ENCODE data around the gene GPR34.
"Not testable (repeated sequence)": the region's sequence is repeated elsewhere in the genome, so short reads cannot be mapped to it uniquely, and the experiment has no call there.

Gene GPR34

DNA sequence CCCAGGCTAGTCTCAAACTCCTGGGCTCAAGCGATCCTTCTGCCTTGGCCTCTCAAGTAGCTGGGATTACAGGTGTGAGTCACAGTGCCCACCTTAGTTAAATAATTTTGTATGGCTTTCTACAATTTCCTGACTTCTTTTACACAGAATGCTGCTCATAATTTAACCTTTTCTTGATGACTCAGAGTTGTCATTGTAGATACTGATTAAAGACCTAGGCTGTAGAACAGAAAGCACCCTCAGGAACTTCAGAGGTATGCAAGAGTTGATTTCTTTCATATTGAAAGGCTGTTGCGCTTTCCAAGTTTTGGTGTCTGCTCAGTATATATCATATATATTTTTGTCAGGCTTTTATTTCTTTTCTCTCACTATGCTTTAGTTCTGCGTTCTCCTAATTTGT is 21.1 kb upstream of the GPR34 start:
- Histone ChIP-seq H3K9me3 (ENCODE audit: control insufficient read depth in 1 of 2, low read length in 2 of 2) (no peaks in the 10 kb centered on the region), H3K36me3 (ENCODE audit: control insufficient read depth in 1 of 2, insufficient read depth in 2 of 2, low read length in 2 of 2) (peaks cover 5 to 12% of the 10 kb centered on the region in 2 donors), H3K27me3 (ENCODE audit: control insufficient read depth in 1 of 2, insufficient read depth in 2 of 2, low read length in 2 of 2) (no peaks in the 10 kb centered on the region), H3K4me1 (ENCODE audit: control insufficient read depth in 1 of 2, insufficient read depth in 2 of 2, low read length in 2 of 2) (peaks cover 0 to 6% of the 10 kb centered on the region in 2 donors), H3K4me3 (ENCODE audit: low read depth in 1 of 2, low read length in 2 of 2) (no peak overlapping the region), H3K27ac (ENCODE audit: low read depth, low read length) (no peak overlapping the region), H3K9ac (ENCODE audit: low read depth in 1 of 2, low read length in 2 of 2) (no peak overlapping the region)

DNA sequence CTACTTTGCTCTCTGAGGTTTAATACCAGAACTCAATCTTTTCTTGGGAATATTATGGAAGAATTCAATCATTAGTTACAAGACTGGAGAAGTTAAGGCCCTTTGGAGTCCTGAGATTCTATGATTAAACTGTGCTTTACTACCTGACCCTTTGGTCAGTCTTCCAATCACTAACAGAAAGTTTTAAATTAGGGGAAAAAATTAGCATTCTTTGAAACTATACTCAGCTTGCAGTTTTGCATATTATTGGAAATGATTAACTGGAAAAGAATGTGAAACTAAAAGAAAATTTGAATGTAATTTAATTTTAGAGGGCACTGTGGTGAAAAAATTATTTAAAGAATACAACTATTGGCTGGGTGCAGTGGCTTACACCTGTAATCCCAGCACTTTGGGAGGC is 18.7 kb upstream of the GPR34 start:
- H3K27me3 ChIP-seq (ENCODE audit: control insufficient read depth in 1 of 2, insufficient read depth in 2 of 2, low read length in 2 of 2): no peaks in the 10 kb centered on the region
- H3K4me3 ChIP-seq (ENCODE audit: low read depth in 1 of 2, low read length in 2 of 2): no peak overlapping the region
- H3K9me3 ChIP-seq (ENCODE audit: control insufficient read depth in 1 of 2, low read length in 2 of 2): no peaks in the 10 kb centered on the region
- peaks cover 1 to 6% of the 10 kb centered on the region in 2 donors for H3K36me3 ChIP-seq (ENCODE audit: control insufficient read depth in 1 of 2, insufficient read depth in 2 of 2, low read length in 2 of 2)
- H3K27ac ChIP-seq (ENCODE audit: low read depth, low read length): no peak overlapping the region
- peaks cover 0 to 6% of the 10 kb centered on the region in 2 donors for H3K4me1 ChIP-seq (ENCODE audit: control insufficient read depth in 1 of 2, insufficient read depth in 2 of 2, low read length in 2 of 2)
- no peak overlapping the region for H3K9ac ChIP-seq (ENCODE audit: low read depth in 1 of 2, low read length in 2 of 2)

DNA sequence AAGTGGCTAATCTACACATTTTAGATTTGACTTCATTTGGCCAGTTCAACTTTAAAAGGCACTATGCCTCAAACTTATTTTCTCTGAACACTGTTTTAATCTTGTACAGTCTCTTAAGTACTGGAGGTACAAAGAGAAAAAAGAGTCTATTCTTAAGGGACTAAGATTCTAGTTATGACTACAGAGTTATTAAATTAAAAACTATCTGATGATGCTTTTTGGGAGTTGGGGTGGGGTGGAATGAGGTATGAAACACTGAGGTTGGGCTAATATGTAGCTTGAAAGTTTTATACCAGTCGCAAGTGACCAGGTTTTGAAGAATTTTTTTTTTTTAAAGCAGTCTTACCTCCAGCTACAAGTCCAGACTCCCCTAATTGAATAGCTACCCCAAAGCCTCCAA is 17.7 kb upstream of the GPR34 start:
- H3K4me3 ChIP-seq (ENCODE audit: low read depth in 1 of 2, low read length in 2 of 2): no peak overlapping the region
- H3K36me3 ChIP-seq (ENCODE audit: control insufficient read depth in 1 of 2, insufficient read depth in 2 of 2, low read length in 2 of 2): peaks cover 0 to 6% of the 10 kb centered on the region in 2 donors
- no peak overlapping the region for H3K27ac ChIP-seq (ENCODE audit: low read depth, low read length)
- no peak overlapping the region for H3K9ac ChIP-seq (ENCODE audit: low read depth in 1 of 2, low read length in 2 of 2)
- H3K4me1 ChIP-seq (ENCODE audit: control insufficient read depth in 1 of 2, insufficient read depth in 2 of 2, low read length in 2 of 2): peaks cover 0 to 6% of the 10 kb centered on the region in 2 donors
- no peaks in the 10 kb centered on the region for H3K27me3 ChIP-seq (ENCODE audit: control insufficient read depth in 1 of 2, insufficient read depth in 2 of 2, low read length in 2 of 2)
- no peaks in the 10 kb centered on the region for H3K9me3 ChIP-seq (ENCODE audit: control insufficient read depth in 1 of 2, low read length in 2 of 2)

DNA sequence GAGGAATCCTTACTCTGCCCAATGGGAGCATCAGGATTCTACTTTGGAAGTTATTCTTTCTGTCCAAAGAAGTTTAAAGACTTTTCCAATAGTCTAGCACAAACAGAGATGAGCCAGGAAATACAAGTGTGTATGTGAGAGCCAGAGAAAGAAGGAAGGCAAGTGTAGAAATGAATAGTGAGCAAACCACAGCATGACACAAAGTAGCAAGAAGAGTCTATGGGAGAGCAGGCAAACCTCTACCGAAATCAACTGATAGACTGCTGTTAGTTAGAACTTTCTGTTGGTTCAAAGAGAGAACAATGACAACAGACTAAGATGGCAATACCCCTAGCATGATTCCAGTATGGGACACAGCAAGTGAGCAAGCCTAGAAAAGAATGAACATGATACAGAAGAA is 16.1 kb upstream of the GPR34 start:
- no peaks in the 10 kb centered on the region for H3K27me3 ChIP-seq (ENCODE audit: control insufficient read depth in 1 of 2, insufficient read depth in 2 of 2, low read length in 2 of 2)
- no peaks in the 10 kb centered on the region for H3K4me1 ChIP-seq (ENCODE audit: control insufficient read depth in 1 of 2, insufficient read depth in 2 of 2, low read length in 2 of 2)
- no peak overlapping the region for H3K4me3 ChIP-seq (ENCODE audit: low read depth in 1 of 2, low read length in 2 of 2)
- H3K9ac ChIP-seq (ENCODE audit: low read depth in 1 of 2, low read length in 2 of 2): no peak overlapping the region
- peaks cover 0 to 6% of the 10 kb centered on the region in 2 donors for H3K36me3 ChIP-seq (ENCODE audit: control insufficient read depth in 1 of 2, insufficient read depth in 2 of 2, low read length in 2 of 2)
- H3K27ac ChIP-seq (ENCODE audit: low read depth, low read length): no peak overlapping the region
- no peaks in the 10 kb centered on the region for H3K9me3 ChIP-seq (ENCODE audit: control insufficient read depth in 1 of 2, low read length in 2 of 2)

DNA sequence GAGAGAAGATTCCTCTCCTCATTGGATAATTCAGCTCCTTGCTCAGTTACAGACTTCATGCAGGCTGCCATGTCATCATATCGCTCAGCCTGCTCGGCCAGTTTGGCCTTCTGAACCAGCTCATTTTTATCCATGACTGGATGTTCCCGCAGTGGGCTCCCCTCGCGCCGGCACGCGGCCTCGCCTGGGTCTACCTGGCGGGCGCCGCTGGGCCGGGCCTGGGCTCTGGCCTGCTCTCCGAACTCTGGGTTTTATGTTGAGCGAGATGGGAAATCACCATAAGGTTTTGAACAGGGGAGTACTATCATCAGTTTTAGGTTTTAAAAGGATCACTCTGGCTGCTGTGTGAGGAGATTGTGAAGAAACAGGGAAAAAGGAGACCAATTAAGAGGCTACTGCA is 12.4 kb upstream of the GPR34 start:
- not testable (repeated sequence) for H3K4me3 ChIP-seq (ENCODE audit: low read depth in 1 of 2, low read length in 2 of 2); H3K4me1 ChIP-seq (ENCODE audit: control insufficient read depth in 1 of 2, insufficient read depth in 2 of 2, low read length in 2 of 2); H3K36me3 ChIP-seq (ENCODE audit: control insufficient read depth in 1 of 2, insufficient read depth in 2 of 2, low read length in 2 of 2); H3K27me3 ChIP-seq (ENCODE audit: control insufficient read depth in 1 of 2, insufficient read depth in 2 of 2, low read length in 2 of 2); H3K9me3 ChIP-seq (ENCODE audit: control insufficient read depth in 1 of 2, low read length in 2 of 2); H3K27ac ChIP-seq (ENCODE audit: low read depth, low read length); H3K9ac ChIP-seq (ENCODE audit: low read depth in 1 of 2, low read length in 2 of 2)

DNA sequence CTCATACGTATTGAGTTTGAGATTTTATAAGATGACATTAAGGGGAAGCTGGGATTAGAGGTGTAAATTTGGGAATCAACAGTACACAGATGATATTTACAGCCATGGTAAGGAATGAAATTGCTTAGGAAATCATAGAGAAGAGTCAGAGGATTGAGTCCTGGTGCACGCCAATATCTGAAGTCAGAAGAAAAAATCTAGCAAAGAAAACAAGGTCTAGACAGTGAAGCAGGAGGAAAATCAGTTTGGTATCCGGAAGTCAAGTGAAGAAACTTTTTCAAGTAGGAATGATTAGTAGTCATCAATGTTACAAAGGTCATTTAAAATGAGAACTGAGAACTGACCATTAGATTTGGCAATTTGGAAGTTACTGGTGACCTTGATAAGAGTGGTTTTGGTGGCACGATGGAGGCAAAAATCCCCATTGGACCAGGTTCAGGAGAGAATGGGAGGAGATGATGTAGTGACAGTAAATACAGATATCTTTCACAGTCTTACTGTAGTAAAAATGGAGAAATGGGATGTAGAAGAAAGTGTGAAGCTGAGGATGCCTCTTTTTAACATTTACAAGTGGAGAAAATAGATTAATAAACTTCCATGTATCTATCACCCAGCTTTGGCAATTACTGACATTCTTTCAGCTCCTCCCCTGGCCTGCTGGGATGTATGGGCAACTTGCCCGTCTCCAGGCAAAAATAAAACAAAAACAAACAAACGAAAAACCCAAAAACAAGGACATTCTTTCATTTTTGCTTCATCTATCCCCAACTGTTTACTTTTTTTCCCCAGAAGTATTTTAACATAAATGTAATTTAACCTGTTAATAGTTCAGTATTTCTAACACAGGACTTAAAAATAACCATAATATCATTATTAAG is 11.4 kb upstream of the GPR34 start:
- no peaks in the 10 kb centered on the region for H3K4me1 ChIP-seq (ENCODE audit: control insufficient read depth in 1 of 2, insufficient read depth in 2 of 2, low read length in 2 of 2)
- H3K9me3 ChIP-seq (ENCODE audit: control insufficient read depth in 1 of 2, low read length in 2 of 2): no peaks in the 10 kb centered on the region
- no peak overlapping the region for H3K4me3 ChIP-seq (ENCODE audit: low read depth in 1 of 2, low read length in 2 of 2)
- H3K27ac ChIP-seq (ENCODE audit: low read depth, low read length): no peak overlapping the region
- H3K9ac ChIP-seq (ENCODE audit: low read depth in 1 of 2, low read length in 2 of 2): no peak overlapping the region
- H3K27me3 ChIP-seq (ENCODE audit: control insufficient read depth in 1 of 2, insufficient read depth in 2 of 2, low read length in 2 of 2): no peaks in the 10 kb centered on the region
- H3K36me3 ChIP-seq (ENCODE audit: control insufficient read depth in 1 of 2, insufficient read depth in 2 of 2, low read length in 2 of 2): no peaks in the 10 kb centered on the region

DNA sequence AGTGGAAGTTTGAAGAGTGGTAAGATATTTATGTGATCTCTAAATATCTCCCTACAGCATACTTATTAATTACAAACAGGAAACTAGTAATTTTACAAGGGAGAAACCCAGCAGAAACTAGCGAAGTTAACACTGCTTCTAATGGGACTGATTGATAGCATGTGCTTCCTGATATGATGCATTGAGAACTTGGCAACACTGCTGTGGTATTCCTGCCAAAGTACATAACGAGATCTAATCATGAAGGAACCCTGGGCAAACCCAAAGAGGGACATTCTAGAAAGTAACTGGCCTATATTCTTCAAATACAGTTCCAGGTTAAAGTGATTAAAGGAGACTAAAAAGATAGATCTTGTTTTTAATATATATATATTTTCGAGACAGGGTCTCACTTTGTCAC is 4.6 kb upstream of the GPR34 start:
- H3K9me3 ChIP-seq (ENCODE audit: control insufficient read depth in 1 of 2, low read length in 2 of 2): no peaks in the 10 kb centered on the region
- no peaks in the 10 kb centered on the region for H3K4me1 ChIP-seq (ENCODE audit: control insufficient read depth in 1 of 2, insufficient read depth in 2 of 2, low read length in 2 of 2)
- H3K9ac ChIP-seq (ENCODE audit: low read depth in 1 of 2, low read length in 2 of 2): no peak overlapping the region
- no peak overlapping the region for H3K27ac ChIP-seq (ENCODE audit: low read depth, low read length)
- H3K36me3 ChIP-seq (ENCODE audit: control insufficient read depth in 1 of 2, insufficient read depth in 2 of 2, low read length in 2 of 2): no peaks in the 10 kb centered on the region
- H3K4me3 ChIP-seq (ENCODE audit: low read depth in 1 of 2, low read length in 2 of 2): no peak overlapping the region
- H3K27me3 ChIP-seq (ENCODE audit: control insufficient read depth in 1 of 2, insufficient read depth in 2 of 2, low read length in 2 of 2): no peaks in the 10 kb centered on the region

DNA sequence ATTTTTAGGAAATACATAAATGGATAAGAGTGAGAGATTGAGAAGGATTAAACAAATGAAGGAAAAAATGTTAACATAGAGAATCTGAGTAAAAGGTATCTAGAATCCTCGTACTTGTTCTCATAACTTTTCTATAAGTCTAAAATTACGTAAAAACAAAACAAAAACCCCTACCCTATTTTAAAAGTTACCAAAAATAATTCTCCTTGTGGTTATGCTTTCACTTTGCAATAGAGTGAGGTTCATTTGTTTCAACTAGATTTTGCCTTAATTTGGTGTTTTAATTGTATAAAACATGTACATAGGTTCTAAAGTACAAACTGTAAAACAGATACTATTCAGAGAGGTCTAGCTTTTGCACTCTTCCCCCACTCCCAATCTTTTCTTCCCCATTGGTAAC is 3.8 kb upstream of the GPR34 start:
- Histone ChIP-seq H3K36me3 (ENCODE audit: control insufficient read depth in 1 of 2, insufficient read depth in 2 of 2, low read length in 2 of 2) (no peaks in the 10 kb centered on the region), H3K27ac (ENCODE audit: low read depth, low read length) (no peak overlapping the region), H3K4me1 (ENCODE audit: control insufficient read depth in 1 of 2, insufficient read depth in 2 of 2, low read length in 2 of 2) (no peaks in the 10 kb centered on the region), H3K9me3 (ENCODE audit: control insufficient read depth in 1 of 2, low read length in 2 of 2) (no peaks in the 10 kb centered on the region), H3K9ac (ENCODE audit: low read depth in 1 of 2, low read length in 2 of 2) (no peak overlapping the region), H3K4me3 (ENCODE audit: low read depth in 1 of 2, low read length in 2 of 2) (no peak overlapping the region), H3K27me3 (ENCODE audit: control insufficient read depth in 1 of 2, insufficient read depth in 2 of 2, low read length in 2 of 2) (no peaks in the 10 kb centered on the region)

DNA sequence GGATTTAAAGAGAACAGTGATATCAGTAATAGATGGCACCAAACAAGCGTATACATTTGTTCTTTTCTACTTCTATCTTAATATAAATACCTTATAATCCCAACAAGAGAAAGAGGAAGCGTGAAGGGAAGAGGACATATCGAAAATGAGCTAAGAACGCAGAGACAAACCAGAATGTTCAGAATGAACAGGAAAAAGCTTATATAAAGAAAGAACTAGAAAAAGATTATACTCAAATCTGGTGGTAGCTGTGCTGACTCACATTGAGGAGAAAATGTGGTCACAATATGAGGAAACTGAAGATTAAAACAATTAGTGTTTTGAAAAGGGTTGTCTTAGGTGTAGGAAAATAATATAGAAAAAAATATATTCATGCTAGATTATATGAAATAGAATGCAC is 2.0 kb upstream of the GPR34 start:
- Histone ChIP-seq H3K9me3 (ENCODE audit: control insufficient read depth in 1 of 2, low read length in 2 of 2) (no peaks in the 10 kb centered on the region), H3K9ac (ENCODE audit: low read depth in 1 of 2, low read length in 2 of 2) (no peak overlapping the region), H3K4me1 (ENCODE audit: control insufficient read depth in 1 of 2, insufficient read depth in 2 of 2, low read length in 2 of 2) (no peaks in the 10 kb centered on the region), H3K36me3 (ENCODE audit: control insufficient read depth in 1 of 2, insufficient read depth in 2 of 2, low read length in 2 of 2) (no peaks in the 10 kb centered on the region), H3K4me3 (ENCODE audit: low read depth in 1 of 2, low read length in 2 of 2) (no peak overlapping the region), H3K27me3 (ENCODE audit: control insufficient read depth in 1 of 2, insufficient read depth in 2 of 2, low read length in 2 of 2) (no peaks in the 10 kb centered on the region), H3K27ac (ENCODE audit: low read depth, low read length) (no peak overlapping the region)

DNA sequence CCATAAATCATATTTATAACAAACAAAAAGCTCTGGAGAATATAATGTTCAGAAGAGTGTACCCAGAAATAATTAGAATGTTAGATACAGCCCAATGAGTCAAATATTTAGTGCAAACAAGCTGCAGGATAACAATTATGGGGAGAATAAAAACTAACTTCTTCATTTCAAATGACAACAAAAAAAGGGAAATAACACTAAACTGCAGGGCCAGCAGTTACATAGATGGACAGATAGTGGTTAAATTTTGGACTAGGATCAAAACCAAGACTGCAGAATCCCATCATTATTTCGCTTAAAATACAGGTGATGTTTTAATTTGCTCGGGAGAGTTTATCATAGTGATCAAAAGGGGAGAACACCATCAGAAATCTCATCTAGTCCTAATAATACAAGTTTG is 617 bp upstream of the GPR34 start:
- Histone ChIP-seq H3K36me3 (ENCODE audit: control insufficient read depth in 1 of 2, insufficient read depth in 2 of 2, low read length in 2 of 2) (no peaks in the 10 kb centered on the region), H3K4me1 (ENCODE audit: control insufficient read depth in 1 of 2, insufficient read depth in 2 of 2, low read length in 2 of 2) (no peaks in the 10 kb centered on the region), H3K9ac (ENCODE audit: low read depth in 1 of 2, low read length in 2 of 2) (no peak overlapping the region), H3K4me3 (ENCODE audit: low read depth in 1 of 2, low read length in 2 of 2) (no peak overlapping the region), H3K27ac (ENCODE audit: low read depth, low read length) (no peak overlapping the region), H3K9me3 (ENCODE audit: control insufficient read depth in 1 of 2, low read length in 2 of 2) (no peaks in the 10 kb centered on the region), H3K27me3 (ENCODE audit: control insufficient read depth in 1 of 2, insufficient read depth in 2 of 2, low read length in 2 of 2) (no peaks in the 10 kb centered on the region)
